ENCODE data around the gene FAM222B.
"Not testable (repeated sequence)": the region's sequence is repeated elsewhere in the genome, so short reads cannot be mapped to it uniquely, and the experiment has no call there.

DNA sequence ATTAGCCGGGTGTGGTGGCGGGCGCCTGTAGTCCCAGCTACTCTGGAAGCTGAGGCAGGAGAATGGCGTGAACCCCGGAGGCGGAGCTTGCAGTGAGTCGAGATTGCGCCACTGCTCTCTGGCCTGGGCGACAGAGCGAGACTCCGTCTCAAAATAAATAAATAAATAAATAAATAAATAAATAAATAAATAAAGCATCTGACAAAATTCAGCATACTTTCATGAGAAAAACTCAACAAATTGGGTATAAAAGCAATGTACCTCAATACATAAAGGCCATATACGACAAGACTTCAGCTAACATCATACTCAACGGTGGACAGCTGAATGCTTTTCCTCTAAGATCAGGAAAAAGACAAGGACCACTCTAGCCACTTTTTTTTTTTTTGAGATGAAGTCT is 63.0 kb downstream of the FAM222B start:
- TF ChIP-seq, protein P1, sequence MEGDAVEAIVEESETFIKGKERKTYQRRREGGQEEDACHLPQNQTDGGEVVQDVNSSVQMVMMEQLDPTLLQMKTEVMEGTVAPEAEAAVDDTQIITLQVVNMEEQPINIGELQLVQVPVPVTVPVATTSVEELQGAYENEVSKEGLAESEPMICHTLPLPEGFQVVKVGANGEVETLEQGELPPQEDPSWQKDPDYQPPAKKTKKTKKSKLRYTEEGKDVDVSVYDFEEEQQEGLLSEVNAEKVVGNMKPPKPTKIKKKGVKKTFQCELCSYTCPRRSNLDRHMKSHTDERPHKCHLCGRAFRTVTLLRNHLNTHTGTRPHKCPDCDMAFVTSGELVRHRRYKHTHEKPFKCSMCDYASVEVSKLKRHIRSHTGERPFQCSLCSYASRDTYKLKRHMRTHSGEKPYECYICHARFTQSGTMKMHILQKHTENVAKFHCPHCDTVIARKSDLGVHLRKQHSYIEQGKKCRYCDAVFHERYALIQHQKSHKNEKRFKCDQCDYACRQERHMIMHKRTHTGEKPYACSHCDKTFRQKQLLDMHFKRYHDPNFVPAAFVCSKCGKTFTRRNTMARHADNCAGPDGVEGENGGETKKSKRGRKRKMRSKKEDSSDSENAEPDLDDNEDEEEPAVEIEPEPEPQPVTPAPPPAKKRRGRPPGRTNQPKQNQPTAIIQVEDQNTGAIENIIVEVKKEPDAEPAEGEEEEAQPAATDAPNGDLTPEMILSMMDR (IDR thresholded peaks at IDR 0.05): not testable (repeated sequence)
- TF ChIP-seq CHD2 (IDR thresholded peaks at IDR 0.05; ENCODE audit: low read length, partially characterized antibody); CEBPB (IDR thresholded peaks at IDR 0.05): not testable (repeated sequence)

All from A549 (cell line).